Measurements from ENCODE around the gene PLIN3. TPM values are rescaled to one million over a fixed set of nuclear protein-coding genes. Genes with fewer than 3 reads are reported as not detected.
"Not testable (repeated sequence)": the region's sequence is repeated elsewhere in the genome, so short reads cannot be mapped to it uniquely, and the experiment has no call there.

Gene PLIN3
- polyA plus RNA-seq, 12 donors, result 28.4 to 54.3 (median 33.9) TPM; not detected in 1

GRCh38 chr19:4816202-4816949 lies 51.1 kb downstream of the PLIN3 start:
- DNase-seq, result no peak

GRCh38 chr19:4815426-4816201 lies 51.9 kb downstream of the PLIN3 start:
- peak; percentile 90 for DNase-seq

GRCh38 chr19:4814625-4815425 lies 52.6 kb downstream of the PLIN3 start:
- DNase-seq, result no peak

GRCh38 chr19:4811328-4812131 lies 55.9 kb downstream of the PLIN3 start:
- DNase-seq, result no peak

GRCh38 chr19:4807188-4807587 lies 60.3 kb downstream of the PLIN3 start:
- no peak for DNase-seq

- no peak for DNase-seq
Measured at GRCh38 chr19:4806384-4806783, 61.1 kb downstream of the PLIN3 start.

GRCh38 chr19:4805140-4805539 lies 62.3 kb downstream of the PLIN3 start:
- not testable (repeated sequence) for DNase-seq

- peak; percentile 45 for DNase-seq
Measured at GRCh38 chr19:4803736-4804695, 63.5 kb downstream of the PLIN3 start.

- no peak for DNase-seq
Measured at GRCh38 chr19:4802711-4803110, 64.8 kb downstream of the PLIN3 start.

GRCh38 chr19:4801085-4801619 lies 66.3 kb downstream of the PLIN3 start:
- DNase-seq, result no peak

- no peak for DNase-seq
Measured at GRCh38 chr19:4800591-4801081, 66.8 kb downstream of the PLIN3 start.

- no peak for DNase-seq
Measured at GRCh38 chr19:4795400-4795799, 72.1 kb downstream of the PLIN3 start.

GRCh38 chr19:4794971-4795370 lies 72.5 kb downstream of the PLIN3 start:
- DNase-seq, result no peak

- DNase-seq, result not testable (repeated sequence)
Measured at GRCh38 chr19:4793278-4793677, 74.2 kb downstream of the PLIN3 start.

- not testable (repeated sequence) for DNase-seq
Measured at GRCh38 chr19:4792866-4793195, 74.6 kb downstream of the PLIN3 start.

- DNase-seq, result not testable (repeated sequence)
Measured at GRCh38 chr19:4792019-4792865, 75.2 kb downstream of the PLIN3 start.

GRCh38 chr19:4791183-4792018 lies 76.1 kb downstream of the PLIN3 start, which contains the start of gene FEM1A:
TSS of gene FEM1A (plus strand) at chr19:4791734. CDS start at chr19:4791855, 121 bp downstream.
- peak; percentile 100 for DNase-seq
